HEK293 (cell line): ENCODE measurements around the gene IL1RAPL1.

Experiments used
- MYNN ChIP-seq: fragments of 450-650 bp; formaldehyde crosslinking; IDR thresholded peaks from 2 replicates; pipeline ENCODE4 v1.5.1; 2016; ENCODE audit warnings: missing biosample characterization, missing genetic modification characterization, borderline replicate concordance
- TCF7L2 ChIP-seq: IDR thresholded peaks from 2 replicates; pipeline ENCODE4 v1.6.1; 2011; ENCODE audit warnings: low read depth, mild to moderate bottlenecking, inconsistent platforms, low read length, moderate library complexity, borderline replicate concordance
- ZNF37A ChIP-seq: fragments of 450-650 bp; IDR thresholded peaks from 2 replicates; pipeline ENCODE4 v1.5.1; 2018; ENCODE audit warnings: missing biosample characterization, missing genetic modification characterization
- ZNF610 ChIP-seq: fragments of 450-650 bp; formaldehyde crosslinking; IDR thresholded peaks from 2 replicates; pipeline ENCODE4 v1.5.1; 2016; ENCODE audit warnings: missing biosample characterization, missing genetic modification characterization, borderline replicate concordance
- ZNF785 ChIP-seq: fragments of 450-650 bp; formaldehyde crosslinking; IDR thresholded peaks from 2 replicates; pipeline ENCODE4 v1.5.1; 2016; ENCODE audit warnings: missing biosample characterization, missing genetic modification characterization
- TF ChIP-seq, protein P1 (sequence below): fragments of 450-650 bp; formaldehyde crosslinking; IDR thresholded peaks from 2 replicates; pipeline ENCODE4 v1.5.1; 2017; ENCODE audit warnings: missing biosample characterization, missing genetic modification characterization
- TF ChIP-seq, protein P2 (sequence below): fragments of 450-650 bp; formaldehyde crosslinking; IDR thresholded peaks from 2 replicates; pipeline ENCODE4 v1.5.1; 2016; ENCODE audit warnings: missing biosample characterization, missing genetic modification characterization

DNA sequence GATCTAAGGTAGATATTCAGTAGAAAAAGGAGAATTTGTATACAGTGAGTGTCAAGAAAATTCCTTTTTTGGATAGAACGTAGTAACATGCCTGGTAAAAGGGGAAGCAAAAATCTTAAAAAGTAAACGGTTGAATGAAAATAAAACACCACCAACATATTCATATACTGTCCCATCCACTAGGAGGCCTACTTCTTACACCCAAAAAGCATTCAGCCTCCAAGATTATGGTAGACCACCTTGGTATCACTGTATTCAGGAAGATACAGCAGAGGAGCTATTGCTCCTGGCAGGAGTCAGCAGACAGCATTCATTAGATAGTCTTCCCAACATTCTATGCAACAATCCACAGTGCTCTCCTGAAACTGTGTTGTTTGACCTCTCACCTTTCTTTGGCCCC, 1353.5 kb downstream of the IL1RAPL1 start:
- TF ChIP-seq, protein P1, sequence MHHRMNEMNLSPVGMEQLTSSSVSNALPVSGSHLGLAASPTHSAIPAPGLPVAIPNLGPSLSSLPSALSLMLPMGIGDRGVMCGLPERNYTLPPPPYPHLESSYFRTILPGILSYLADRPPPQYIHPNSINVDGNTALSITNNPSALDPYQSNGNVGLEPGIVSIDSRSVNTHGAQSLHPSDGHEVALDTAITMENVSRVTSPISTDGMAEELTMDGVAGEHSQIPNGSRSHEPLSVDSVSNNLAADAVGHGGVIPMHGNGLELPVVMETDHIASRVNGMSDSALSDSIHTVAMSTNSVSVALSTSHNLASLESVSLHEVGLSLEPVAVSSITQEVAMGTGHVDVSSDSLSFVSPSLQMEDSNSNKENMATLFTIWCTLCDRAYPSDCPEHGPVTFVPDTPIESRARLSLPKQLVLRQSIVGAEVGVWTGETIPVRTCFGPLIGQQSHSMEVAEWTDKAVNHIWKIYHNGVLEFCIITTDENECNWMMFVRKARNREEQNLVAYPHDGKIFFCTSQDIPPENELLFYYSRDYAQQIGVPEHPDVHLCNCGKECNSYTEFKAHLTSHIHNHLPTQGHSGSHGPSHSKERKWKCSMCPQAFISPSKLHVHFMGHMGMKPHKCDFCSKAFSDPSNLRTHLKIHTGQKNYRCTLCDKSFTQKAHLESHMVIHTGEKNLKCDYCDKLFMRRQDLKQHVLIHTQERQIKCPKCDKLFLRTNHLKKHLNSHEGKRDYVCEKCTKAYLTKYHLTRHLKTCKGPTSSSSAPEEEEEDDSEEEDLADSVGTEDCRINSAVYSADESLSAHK (tag by site-specific recombination): no peak
- no peak for TF ChIP-seq ZNF785 (tag by site-specific recombination)
- TF ChIP-seq, protein P2, sequence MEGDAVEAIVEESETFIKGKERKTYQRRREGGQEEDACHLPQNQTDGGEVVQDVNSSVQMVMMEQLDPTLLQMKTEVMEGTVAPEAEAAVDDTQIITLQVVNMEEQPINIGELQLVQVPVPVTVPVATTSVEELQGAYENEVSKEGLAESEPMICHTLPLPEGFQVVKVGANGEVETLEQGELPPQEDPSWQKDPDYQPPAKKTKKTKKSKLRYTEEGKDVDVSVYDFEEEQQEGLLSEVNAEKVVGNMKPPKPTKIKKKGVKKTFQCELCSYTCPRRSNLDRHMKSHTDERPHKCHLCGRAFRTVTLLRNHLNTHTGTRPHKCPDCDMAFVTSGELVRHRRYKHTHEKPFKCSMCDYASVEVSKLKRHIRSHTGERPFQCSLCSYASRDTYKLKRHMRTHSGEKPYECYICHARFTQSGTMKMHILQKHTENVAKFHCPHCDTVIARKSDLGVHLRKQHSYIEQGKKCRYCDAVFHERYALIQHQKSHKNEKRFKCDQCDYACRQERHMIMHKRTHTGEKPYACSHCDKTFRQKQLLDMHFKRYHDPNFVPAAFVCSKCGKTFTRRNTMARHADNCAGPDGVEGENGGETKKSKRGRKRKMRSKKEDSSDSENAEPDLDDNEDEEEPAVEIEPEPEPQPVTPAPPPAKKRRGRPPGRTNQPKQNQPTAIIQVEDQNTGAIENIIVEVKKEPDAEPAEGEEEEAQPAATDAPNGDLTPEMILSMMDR: no peak
- no peak for TF ChIP-seq ZNF37A (tag by site-specific recombination)
- no peak for TF ChIP-seq ZNF610
- TF ChIP-seq TCF7L2: no peak
- TF ChIP-seq MYNN (tag by site-specific recombination): no peak
